Activated CD4-positive, alpha-beta T cell treated with anti-CD3 and anti-CD28 coated beads, Interleukin-2, amount 10 ng/mL, durations not matched to agents 7 days and 5 days (primary cell): ENCODE data around the gene PPARA. TPM values are rescaled to one million over a fixed set of nuclear protein-coding genes. Genes with fewer than 3 reads are reported as not detected.

Experiments used
- CTCF ChIA-PET: fragments of 350-600 bp; sonication (Branson Sonifier 250); formaldehyde crosslinking; loops from one replicate; lab custom pipeline; 2021; ENCODE audit warnings: antibody characterized with exemption; lab: Charles Lee
- POLR2A ChIA-PET: fragments of 350-600 bp; sonication (Branson Sonifier 250); formaldehyde crosslinking; loops from one replicate; lab custom pipeline; 2021; ENCODE audit warnings: antibody characterized with exemption; lab: Charles Lee
- DNase-seq: peaks from one replicate; pipeline ENCODE4 v3.0.0-alpha.2; 2020
- H3K27ac Mint-ChIP-seq: one replicate; pipeline ENCODE4 v1.8.0; 2021; ENCODE audit warnings: mild to moderate bottlenecking, moderate library complexity, mixed read lengths
- H3K27me3 Mint-ChIP-seq: one replicate; pipeline ENCODE4 v1.8.0; 2021; ENCODE audit warnings: mixed read lengths
- H3K36me3 Mint-ChIP-seq: one replicate; pipeline ENCODE4 v1.8.0; 2021; ENCODE audit warnings: low read depth, mixed read lengths
- H3K4me1 Mint-ChIP-seq: one replicate; pipeline ENCODE4 v1.8.0; 2021; ENCODE audit warnings: mixed read lengths
- H3K4me3 Mint-ChIP-seq: one replicate; pipeline ENCODE4 v1.8.0; 2021; ENCODE audit warnings: mild to moderate bottlenecking, moderate library complexity, mixed read lengths
- H3K9me3 Mint-ChIP-seq: one replicate; pipeline ENCODE4 v1.8.0; 2021; ENCODE audit warnings: mixed read lengths
- total RNA-seq, 2 experiments: library from RNA; stranded (reverse); gene quantifications; one replicate each; pipeline ENCODE4 v1.2.3, GENCODE V29; 2021

Gene PPARA
- total RNA-seq, 2 experiments from 2014 or later, result 9.5 to 9.7 TPM

DNA sequence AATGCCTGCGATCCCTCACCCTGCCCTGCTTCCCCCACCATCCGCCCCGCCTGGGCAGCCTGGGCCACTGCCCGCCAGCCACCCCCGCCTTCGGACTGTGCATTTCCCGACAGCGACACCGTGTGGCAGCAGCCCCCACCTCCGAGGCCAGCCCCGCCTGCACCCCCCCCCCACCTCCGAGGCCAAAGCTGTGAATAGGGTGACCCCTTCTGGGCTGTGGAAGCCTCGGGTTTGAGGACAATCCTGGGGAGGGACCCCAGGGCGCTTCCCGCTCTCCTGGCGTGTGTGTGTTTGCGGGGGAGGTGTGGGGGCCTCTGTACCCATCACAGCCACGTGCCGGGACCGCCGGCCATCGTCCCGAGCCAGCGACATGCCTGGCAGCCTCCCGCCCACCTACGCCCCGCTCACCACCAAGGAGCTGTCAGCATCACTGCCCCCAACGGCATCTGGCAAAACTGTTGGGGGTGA lies 33.8 kb upstream of the PPARA start:
- DNase-seq, result peak; percentile 89
- ChIA-PET POLR2A (no interaction called here), CTCF (interaction anchor here (0.6 to 7.5 kb wide), 23 partner anchors 9 to 218 kb away, joined by 3 to 70 read pairs (median 3); no protein-coding TSS in a partner anchor)
- Mint-ChIP-seq H3K27ac (no peak overlapping the region), H3K4me3 (no peak overlapping the region), H3K9me3 (no peaks in the 10 kb centered on the region), H3K4me1 (peaks cover 4% of the 10 kb centered on the region), H3K27me3 (no peaks in the 10 kb centered on the region), H3K36me3 (no peaks in the 10 kb centered on the region)

DNA sequence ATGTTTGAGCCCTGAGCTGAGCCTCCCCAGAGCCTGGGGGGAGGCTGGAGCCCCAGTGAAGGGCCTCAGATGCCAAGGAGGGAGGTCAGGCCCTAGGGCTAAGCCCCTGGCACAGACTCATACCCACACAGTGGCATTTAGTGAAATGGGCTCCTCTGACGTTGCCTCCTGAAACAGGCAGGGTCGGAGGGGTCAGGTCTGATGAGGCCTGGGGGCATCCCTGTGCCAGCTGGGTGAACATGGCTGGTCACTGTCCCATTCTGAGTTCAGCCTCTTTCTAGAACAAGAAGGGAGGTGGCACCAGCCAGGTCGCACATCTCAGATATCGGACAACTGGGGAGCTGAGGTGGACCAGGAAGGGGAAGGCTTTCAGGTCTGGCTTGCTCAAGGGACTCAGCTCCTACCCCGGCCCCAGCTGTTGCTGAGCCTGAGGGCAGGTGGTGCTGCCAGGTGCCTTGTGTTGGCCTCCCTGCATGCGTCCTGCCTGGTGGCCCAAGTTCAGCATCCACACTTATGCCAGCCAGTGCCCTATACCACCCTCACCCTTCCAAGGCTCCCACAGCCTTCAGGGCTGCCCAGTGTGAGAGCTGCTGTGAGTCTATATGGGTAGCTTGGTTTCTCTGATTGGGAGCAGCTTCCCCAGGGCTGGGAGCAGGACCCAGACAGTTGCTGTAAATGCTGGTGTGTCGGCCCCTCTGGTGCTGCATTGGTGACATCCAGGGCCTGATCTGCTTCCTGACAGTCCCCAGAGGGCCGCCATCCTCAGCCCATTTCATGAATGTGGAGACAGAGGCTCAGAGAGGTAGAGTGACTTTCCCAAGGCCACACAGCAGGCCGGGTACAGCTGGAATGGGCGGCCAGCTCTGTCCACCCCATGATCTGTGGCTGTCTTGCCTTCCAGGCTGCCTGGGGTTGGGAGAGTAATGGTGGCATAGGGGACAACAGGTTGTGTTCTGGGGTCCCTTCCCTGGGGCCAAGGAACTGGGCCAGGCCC lies 32.8 kb upstream of the PPARA start:
- POLR2A ChIA-PET, result interaction anchor here (0.5 kb wide), 1 partner anchor 541 kb away, joined by 3 read pairs; no protein-coding TSS in a partner anchor
- no peaks in the 10 kb centered on the region for H3K9me3 Mint-ChIP-seq
- no peak overlapping the region for H3K27ac Mint-ChIP-seq
- H3K4me1 Mint-ChIP-seq, result peaks cover 4% of the 10 kb centered on the region
- CTCF ChIA-PET, result interaction anchor here (0.7 to 7.5 kb wide), 20 partner anchors 8 to 446 kb away, joined by 3 to 70 read pairs (median 4); no protein-coding TSS in a partner anchor
- no peak for DNase-seq
- no peak overlapping the region for H3K4me3 Mint-ChIP-seq
- no peaks in the 10 kb centered on the region for H3K27me3 Mint-ChIP-seq
- H3K36me3 Mint-ChIP-seq, result no peaks in the 10 kb centered on the region

DNA sequence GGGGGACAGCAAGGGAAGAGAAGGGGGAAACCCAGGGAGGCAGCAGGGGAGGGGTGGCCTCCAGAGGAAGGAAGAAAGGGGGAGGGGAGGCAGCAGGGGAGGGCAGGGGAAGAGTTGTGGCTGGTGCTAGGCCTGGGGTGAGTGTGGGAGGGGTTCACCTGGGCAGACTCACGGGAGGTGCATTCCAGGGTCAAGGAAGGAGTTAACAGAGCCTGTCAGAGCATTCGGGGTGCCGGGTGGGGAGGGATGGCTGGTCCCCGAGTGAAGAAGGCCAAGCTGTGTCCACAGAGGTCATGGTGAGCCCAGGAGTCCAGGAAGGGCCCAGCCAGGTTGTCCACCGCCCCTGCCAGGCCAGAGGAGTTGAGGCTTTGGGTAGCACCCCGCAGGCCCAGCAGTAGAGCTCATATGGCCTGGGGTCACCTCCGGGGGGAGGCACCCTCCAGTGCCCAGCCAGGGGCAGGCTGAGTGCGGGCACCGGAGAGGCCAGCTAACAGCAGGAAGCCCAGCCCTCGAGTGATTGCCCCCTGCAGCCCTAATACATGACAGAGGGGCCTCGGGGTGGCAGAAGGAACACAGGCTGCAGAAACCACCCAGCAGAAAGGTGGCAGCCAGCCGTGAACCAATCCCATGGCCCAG lies 31.1 kb upstream of the PPARA start:
- no peak overlapping the region for H3K4me3 Mint-ChIP-seq
- no peaks in the 10 kb centered on the region for H3K9me3 Mint-ChIP-seq
- H3K27me3 Mint-ChIP-seq, result no peaks in the 10 kb centered on the region
- ChIA-PET POLR2A (no interaction called here), CTCF (interaction anchor here (0.6 to 7.5 kb wide), 2 partner anchors 113 to 216 kb away, joined by 3 to 70 read pairs; partner anchors contain the start of gene TRMU)
- H3K27ac Mint-ChIP-seq, result no peak overlapping the region
- no peaks in the 10 kb centered on the region for H3K36me3 Mint-ChIP-seq
- no peak for DNase-seq
- peaks cover 4% of the 10 kb centered on the region for H3K4me1 Mint-ChIP-seq

DNA sequence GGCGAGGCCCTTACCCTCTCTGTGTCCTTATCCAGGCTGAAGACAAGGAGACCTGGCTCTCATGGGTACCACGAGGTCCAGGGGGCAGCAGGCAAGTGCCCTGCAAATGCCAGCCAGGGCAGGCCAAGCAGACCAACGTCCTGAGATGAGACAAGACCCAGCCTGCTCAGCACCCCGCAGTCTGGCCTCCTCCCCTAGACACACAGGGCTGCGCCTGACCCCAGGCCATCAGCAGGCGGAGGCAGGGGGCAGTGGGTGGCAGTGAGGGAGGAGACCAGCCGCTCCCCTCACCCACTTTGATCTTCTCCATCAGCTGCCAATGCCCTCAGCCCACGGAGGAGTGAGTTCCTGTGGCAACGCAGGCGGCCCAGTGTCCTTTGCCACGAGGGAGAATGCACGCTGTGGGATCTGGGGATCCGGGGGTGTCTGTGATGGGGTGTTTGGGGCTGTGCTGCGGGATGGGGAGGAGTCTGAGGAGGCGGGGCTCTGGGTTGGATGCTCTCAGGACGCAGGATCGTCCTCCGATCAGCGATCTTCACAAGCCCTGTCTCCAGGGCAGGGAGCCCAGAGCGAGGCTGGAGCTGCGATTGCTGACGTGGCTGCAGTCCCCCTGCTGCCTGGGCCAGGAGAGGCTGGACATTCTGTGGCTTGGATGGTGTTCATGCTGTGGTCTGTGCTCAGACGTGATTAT lies 30.5 kb upstream of the PPARA start:
- H3K27ac Mint-ChIP-seq, result no peak overlapping the region
- no peak overlapping the region for H3K4me3 Mint-ChIP-seq
- no peaks in the 10 kb centered on the region for H3K27me3 Mint-ChIP-seq
- H3K36me3 Mint-ChIP-seq, result no peaks in the 10 kb centered on the region
- peaks cover 4% of the 10 kb centered on the region for H3K4me1 Mint-ChIP-seq
- no peak for DNase-seq
- ChIA-PET CTCF (interaction anchor here (0.5 to 7.5 kb wide), 3 partner anchors 114 to 216 kb away, joined by 3 to 70 read pairs (median 6); partner anchors contain the start of gene TRMU), POLR2A (no interaction called here)
- H3K9me3 Mint-ChIP-seq, result no peaks in the 10 kb centered on the region

GRCh38 chr22:46120420-46120737 lies 29.9 kb upstream of the PPARA start:
- no peaks in the 10 kb centered on the region for H3K27me3 Mint-ChIP-seq
- peaks cover 4% of the 10 kb centered on the region for H3K4me1 Mint-ChIP-seq
- no peak for DNase-seq
- no peak overlapping the region for H3K27ac Mint-ChIP-seq
- no peaks in the 10 kb centered on the region for H3K36me3 Mint-ChIP-seq
- no peaks in the 10 kb centered on the region for H3K9me3 Mint-ChIP-seq
- CTCF ChIA-PET, result interaction anchor here (0.5 to 7.5 kb wide), 2 partner anchors 114 to 118 kb away, joined by 6 to 70 read pairs; no protein-coding TSS in a partner anchor
- no peak overlapping the region for H3K4me3 Mint-ChIP-seq
- POLR2A ChIA-PET, result no interaction called here

DNA sequence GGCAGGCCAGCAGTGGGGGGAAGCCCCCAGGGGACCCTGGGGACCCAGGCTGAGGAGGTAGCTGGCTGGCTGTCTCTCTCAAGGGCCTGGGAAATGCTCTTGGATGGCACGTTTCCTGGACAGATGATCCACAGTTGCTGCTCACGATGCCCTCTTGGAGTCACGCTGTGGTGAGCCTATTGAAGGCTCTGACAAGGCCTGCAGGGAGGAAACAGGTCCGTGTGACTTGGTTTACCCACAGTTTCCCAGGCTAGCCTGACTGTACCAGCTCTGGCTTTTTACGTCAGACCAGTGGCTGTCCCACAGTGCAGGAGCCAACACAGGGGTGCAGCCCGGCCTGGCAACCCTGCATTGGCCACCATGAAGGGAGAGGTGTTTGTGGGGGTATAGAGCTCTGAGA lies 29.2 kb upstream of the PPARA start:
- Mint-ChIP-seq H3K4me3 (no peak overlapping the region), H3K27ac (no peak overlapping the region), H3K36me3 (no peaks in the 10 kb centered on the region), H3K27me3 (no peaks in the 10 kb centered on the region), H3K4me1 (peaks cover 4% of the 10 kb centered on the region), H3K9me3 (no peaks in the 10 kb centered on the region)
- no peak for DNase-seq
- ChIA-PET POLR2A (no interaction called here), CTCF (interaction anchor here (1.5 to 2.3 kb wide), 7 partner anchors 12 to 641 kb away, joined by 3 to 21 read pairs (median 7); partner anchors contain the start of gene GTSE1)

DNA sequence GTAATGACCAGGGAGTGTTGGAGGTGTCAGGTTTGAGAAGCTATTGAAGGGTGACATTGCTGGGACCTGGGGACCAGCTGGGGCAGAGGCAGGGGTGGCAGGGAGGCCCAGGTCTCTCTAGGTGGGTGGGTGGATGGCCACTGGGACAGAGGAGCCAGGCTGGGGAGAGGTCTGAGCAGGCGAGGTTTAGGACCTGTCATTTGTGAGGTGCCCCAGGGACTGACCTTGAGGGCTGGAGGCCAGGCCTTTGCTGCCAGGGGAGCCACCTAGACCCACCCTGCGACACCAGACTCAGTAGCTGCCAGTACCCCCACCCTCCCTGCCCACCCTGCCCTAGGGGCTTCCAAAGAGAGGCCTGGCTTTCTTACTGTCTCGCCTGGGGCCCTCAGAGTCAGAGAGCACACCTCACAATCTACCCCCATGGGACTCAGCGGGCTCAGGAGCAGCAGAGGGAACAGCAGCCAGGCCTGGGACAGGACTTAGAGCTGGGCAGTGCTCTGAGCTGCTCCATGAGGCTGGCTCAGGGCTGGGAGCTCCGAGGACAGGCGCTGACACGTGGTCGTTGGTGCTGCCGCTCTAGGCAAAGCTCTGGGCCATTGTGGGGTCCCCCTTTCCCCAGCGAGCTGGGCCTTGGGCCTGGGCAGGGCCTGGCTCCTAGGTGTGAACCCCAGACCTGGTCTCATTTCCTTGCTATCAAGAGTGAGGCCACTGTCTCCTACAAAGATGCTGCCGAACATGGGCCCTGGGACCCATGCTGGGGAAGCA lies 28.6 kb upstream of the PPARA start:
- Mint-ChIP-seq H3K4me1 (peaks cover 4% of the 10 kb centered on the region), H3K27me3 (no peaks in the 10 kb centered on the region), H3K4me3 (no peak overlapping the region), H3K36me3 (no peaks in the 10 kb centered on the region), H3K9me3 (no peaks in the 10 kb centered on the region), H3K27ac (no peak overlapping the region)
- DNase-seq, result no peak
- POLR2A ChIA-PET, result no interaction called here
- CTCF ChIA-PET, result interaction anchor here (0.8 to 2.3 kb wide), 12 partner anchors 8 to 640 kb away, joined by 3 to 21 read pairs (median 6); partner anchors contain the start of gene GTSE1

DNA sequence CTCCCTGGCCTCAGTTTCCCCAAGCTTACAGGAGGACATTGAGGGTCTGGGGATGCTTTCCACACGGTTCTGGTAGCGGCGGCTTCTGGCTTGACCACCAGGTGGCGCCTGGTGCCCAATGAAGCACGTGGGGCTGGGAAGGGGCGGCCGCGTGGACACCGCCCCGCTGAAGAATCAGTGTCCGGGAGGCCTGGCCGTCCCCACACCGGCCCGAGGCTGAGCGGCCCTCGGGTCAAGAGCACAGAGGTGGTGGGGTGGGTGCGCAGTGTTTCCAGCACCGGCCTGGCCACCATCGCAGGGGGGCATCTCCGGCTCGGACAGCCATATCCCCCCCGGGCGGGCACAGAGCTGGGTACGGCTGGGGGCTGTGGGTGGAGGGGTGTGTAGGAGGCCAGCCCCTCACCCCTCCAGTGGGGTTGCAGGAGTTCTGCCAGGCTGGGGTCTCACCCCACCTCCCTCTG lies 27.8 kb upstream of the PPARA start:
- H3K27me3 Mint-ChIP-seq, result no peaks in the 10 kb centered on the region
- no peaks in the 10 kb centered on the region for H3K9me3 Mint-ChIP-seq
- no peaks in the 10 kb centered on the region for H3K36me3 Mint-ChIP-seq
- peaks cover 4% of the 10 kb centered on the region for H3K4me1 Mint-ChIP-seq
- CTCF ChIA-PET, result interaction anchor here (0.6 to 2.3 kb wide), 14 partner anchors 9 to 639 kb away, joined by 3 to 21 read pairs (median 5); partner anchors contain the start of gene GTSE1
- no peak overlapping the region for H3K27ac Mint-ChIP-seq
- no peak overlapping the region for H3K4me3 Mint-ChIP-seq
- peak; percentile 72 for DNase-seq
- POLR2A ChIA-PET, result no interaction called here

GRCh38 chr22:46122980-46123693 lies 27.2 kb upstream of the PPARA start:
- H3K27ac Mint-ChIP-seq, result no peak overlapping the region
- peaks cover 4% of the 10 kb centered on the region for H3K4me1 Mint-ChIP-seq
- CTCF ChIA-PET, result interaction anchor here (1.0 to 2.3 kb wide), 6 partner anchors 10 to 191 kb away, joined by 3 to 10 read pairs (median 8); partner anchors contain the start of gene GTSE1
- DNase-seq, result no peak
- no peaks in the 10 kb centered on the region for H3K9me3 Mint-ChIP-seq
- POLR2A ChIA-PET, result no interaction called here
- H3K36me3 Mint-ChIP-seq, result no peaks in the 10 kb centered on the region
- no peaks in the 10 kb centered on the region for H3K27me3 Mint-ChIP-seq
- no peak overlapping the region for H3K4me3 Mint-ChIP-seq

DNA sequence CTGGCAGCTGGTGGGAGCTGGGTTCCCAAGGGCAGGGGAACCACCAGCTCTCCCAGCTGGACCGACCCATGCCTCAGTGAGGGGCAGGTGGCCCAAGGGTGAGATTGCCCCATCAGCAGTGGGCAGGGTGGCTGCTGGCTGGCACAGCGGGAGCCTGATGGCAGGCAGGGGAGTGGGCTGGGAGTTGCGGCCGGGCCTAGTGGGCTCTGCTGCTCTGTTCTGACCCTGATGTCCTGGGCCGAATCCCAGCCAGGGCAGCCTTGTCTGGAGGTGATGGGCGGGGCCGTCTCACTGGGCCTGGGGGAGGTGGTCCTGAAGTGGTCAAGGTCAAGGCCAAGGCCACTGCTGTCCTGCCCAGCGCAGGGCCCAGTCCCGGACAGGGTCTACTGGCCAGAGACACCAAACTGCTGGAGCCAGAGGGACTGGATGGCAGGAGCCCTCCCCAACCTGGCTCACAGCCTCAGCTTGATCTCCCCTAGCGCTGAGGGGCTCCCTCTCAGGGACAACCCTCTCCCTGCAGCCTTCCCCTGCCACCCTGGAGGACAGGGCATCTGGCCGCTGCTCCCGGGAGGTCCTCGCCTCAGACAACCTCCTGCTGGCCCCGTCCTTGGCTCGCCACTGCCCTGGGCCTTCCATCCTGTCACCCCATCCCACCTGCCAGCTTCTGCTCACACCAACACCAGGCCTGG lies 26.5 kb upstream of the PPARA start:
- peaks cover 3% of the 10 kb centered on the region for H3K4me1 Mint-ChIP-seq
- H3K27me3 Mint-ChIP-seq, result no peaks in the 10 kb centered on the region
- no peak overlapping the region for H3K27ac Mint-ChIP-seq
- H3K36me3 Mint-ChIP-seq, result no peaks in the 10 kb centered on the region
- no peaks in the 10 kb centered on the region for H3K9me3 Mint-ChIP-seq
- POLR2A ChIA-PET, result interaction anchor here (0.7 kb wide), 1 partner anchor 10 kb away, joined by 3 read pairs; no protein-coding TSS in a partner anchor
- DNase-seq, result no peak
- CTCF ChIA-PET, result no interaction called here
- no peak overlapping the region for H3K4me3 Mint-ChIP-seq
